Liver (tissue), 9 donors: Measurements from ENCODE around the gene STT3B. TPM values are rescaled to one million over a fixed set of nuclear protein-coding genes. Genes with fewer than 3 reads are reported as not detected.

Experiments
- DNase-seq: peaks from one replicate; pipeline ENCODE4 v3.0.0-alpha.2; 2017; ENCODE audit warnings: low spot score
- H3K27ac ChIP-seq, 2 donors: one replicate each; pipeline ENCODE4 v1.7.0; 2013; ENCODE audit warnings: inconsistent platforms in 2 of 2, low read length in 2 of 2, control low read depth in 1 of 2, low read depth in 1 of 2, mild to moderate bottlenecking in 1 of 2
- H3K27me3 ChIP-seq, 4 donors: one replicate each; pipeline versions ENCODE4 v1.6.1 to v1.7.0; 2013; ENCODE audit warnings: low read length in 3 of 4, inconsistent platforms in 1 of 4, mild to moderate bottlenecking in 1 of 4, moderate library complexity in 1 of 4; ENCODE audit not compliant: control insufficient read depth in 4 of 4, insufficient read depth in 4 of 4
- H3K36me3 ChIP-seq, 4 donors: one replicate each; pipeline versions ENCODE4 v1.6.1 to v1.7.0; 2013; ENCODE audit warnings: low read length in 3 of 4, mild to moderate bottlenecking in 3 of 4, low read depth in 1 of 4, moderate library complexity in 1 of 4; ENCODE audit not compliant: control insufficient read depth in 4 of 4, insufficient read depth in 3 of 4
- H3K4me1 ChIP-seq, 4 donors: one replicate each; pipeline versions ENCODE4 v1.6.1 to v1.7.0; 2013; ENCODE audit warnings: low read length in 3 of 4, mild to moderate bottlenecking in 3 of 4, moderate library complexity in 1 of 4; ENCODE audit not compliant: control insufficient read depth in 4 of 4, insufficient read depth in 4 of 4
- H3K4me3 ChIP-seq, 3 donors: one replicate each; pipeline versions ENCODE4 v1.6.1 to v1.7.0; 2013; ENCODE audit warnings: low read length in 3 of 3, control low read depth in 1 of 3, low read depth in 1 of 3, mild to moderate bottlenecking in 1 of 3
- H3K9ac ChIP-seq, 2 donors: one replicate each; pipeline ENCODE4 v1.7.0; 2013; ENCODE audit warnings: low read length in 2 of 2, mild to moderate bottlenecking in 2 of 2, moderate library complexity in 2 of 2, control low read depth in 1 of 2, low read depth in 1 of 2
- H3K9me3 ChIP-seq, 4 donors: one replicate each; pipeline versions ENCODE4 v1.6.1 to v1.7.0; 2013; ENCODE audit warnings: low read length in 3 of 4; ENCODE audit not compliant: control insufficient read depth in 4 of 4
- CTCF ChIP-seq: fragments of 150-350 bp; IDR thresholded peaks from 2 replicates; pipeline ENCODE4 v1.5.1; 2017; ENCODE audit warnings: improper control_type of control experiment, low read depth, low read length; ENCODE audit not compliant: missing input control
- FOXA1 ChIP-seq: IDR thresholded peaks from 2 replicates; pipeline ENCODE4 v1.6.1; 2016; ENCODE audit warnings: antibody characterized with exemption
- HNF4G ChIP-seq: IDR thresholded peaks from 2 replicates; pipeline ENCODE4 v1.6.1; 2016; ENCODE audit warnings: antibody characterized with exemption
- RAD21 ChIP-seq, 2 donors: IDR thresholded peaks; 2 replicates each; pipeline ENCODE4 v1.6.1; 2016; ENCODE audit warnings: antibody characterized with exemption in 2 of 2, mild to moderate bottlenecking in 2 of 2
- REST ChIP-seq: IDR thresholded peaks from 2 replicates; pipeline ENCODE4 v1.6.1; 2016; ENCODE audit warnings: antibody characterized with exemption, mild to moderate bottlenecking
- RXRA ChIP-seq, 2 donors: IDR thresholded peaks; 2 replicates each; pipeline ENCODE4 v1.6.1; 2017 to 2018; ENCODE audit warnings: antibody characterized with exemption in 2 of 2, mild to moderate bottlenecking in 1 of 2
- YY1 ChIP-seq: IDR thresholded peaks from 2 replicates; pipeline ENCODE4 v1.6.1; 2016; ENCODE audit warnings: antibody characterized with exemption, mild to moderate bottlenecking
- ZBTB33 ChIP-seq: IDR thresholded peaks from 2 replicates; pipeline ENCODE4 v1.6.1; 2016; ENCODE audit warnings: antibody characterized with exemption
- WGBS: extraction: QIAGEN DNeasy Blood & Tissue Kit; methylation state at CpG from one replicate; pipeline ENCODE4 v1.1.7; 2013; 5-methylcytosine and 5-hydroxymethylcytosine counted together
- polyA plus RNA-seq, 2 donors: library from polyadenylated mRNA; stranded (reverse) in 1 of 2; unstranded in 1 of 2; fragments of 200-250 nt in 1 of 2; fragments of >200 nt in 1 of 2; fragmentation: Nextera tagmentation in 1 of 2; extraction: Ambion mirVana in 1 of 2; gene quantifications; one replicate each; pipeline versions ENCODE4 v1.2.1 to v1.2.3, GENCODE V29; 2013 to 2015
- total RNA-seq, 2 donors: library from RNA; depleted of rRNA; stranded (reverse); fragments of >200 nt; gene quantifications; one replicate each; pipeline ENCODE4 v1.2.3, GENCODE V29; 2014
- donor health status: healthy.
- donor health status: healthy.
- donor health status: healthy.
- donor health status: healthy.
- donor health status: healthy.

The STT3B gene
- total and polyA plus RNA-seq, 4 donors: 23.9 to 128 (median 85.5) TPM

- WGBS: 87% methylated on average over 4 of the region's 4 CpGs
- no peak overlapping the region for H3K27ac ChIP-seq
- no peak overlapping the region for H3K4me3 ChIP-seq
- H3K27me3 ChIP-seq: no peaks in the 10 kb centered on the region
- H3K9me3 ChIP-seq: no peaks in the 10 kb centered on the region
- peaks cover 0 to 2% (median 0%) of the 10 kb centered on the region in 4 donors for H3K36me3 ChIP-seq
- no peak for TF ChIP-seq REST
- no peaks in the 10 kb centered on the region for H3K4me1 ChIP-seq
- H3K9ac ChIP-seq: no peak overlapping the region
- DNase-seq: no peak
These were observed 80.9 kb downstream of the STT3B start for GRCh38 chr3:31613654-31614053.

- Histone ChIP-seq H3K36me3 (peaks cover 0 to 5% (median 1%) of the 10 kb centered on the region in 4 donors), H3K27me3 (no peaks in the 10 kb centered on the region), H3K4me3 (no peak overlapping the region), H3K27ac (no peak overlapping the region), H3K4me1 (no peaks in the 10 kb centered on the region), H3K9me3 (no peaks in the 10 kb centered on the region), H3K9ac (no peak overlapping the region)
- DNase-seq: no peak
- no peak for TF ChIP-seq YY1
- TF ChIP-seq FOXA1: no peak
- no peak for TF ChIP-seq RXRA (IDR thresholded peaks at IDR 0.05)
- WGBS: 74% methylated on average over 5 of the region's 5 CpGs
These were observed 81.6 kb downstream of the STT3B start for GRCh38 chr3:31614162-31614921.

- Histone ChIP-seq H3K4me3 (no peak overlapping the region), H3K9ac (no peak overlapping the region), H3K4me1 (no peaks in the 10 kb centered on the region), H3K27me3 (no peaks in the 10 kb centered on the region), H3K9me3 (no peaks in the 10 kb centered on the region), H3K36me3 (peaks cover 0 to 9% (median 2%) of the 10 kb centered on the region in 4 donors), H3K27ac (no peak overlapping the region)
- no peak for TF ChIP-seq REST
- TF ChIP-seq RAD21 (IDR thresholded peaks at IDR 0.05): no peak
- no peak for TF ChIP-seq CTCF
- no peak for TF ChIP-seq ZBTB33
- TF ChIP-seq HNF4G: no peak
- 76% methylated on average over 4 of the region's 4 CpGs for WGBS
- DNase-seq: no peak
These were observed 82.5 kb downstream of the STT3B start for GRCh38 chr3:31615071-31615875.
